ENCODE results near the gene ENPP6.

ENPP6 gene

DNA sequence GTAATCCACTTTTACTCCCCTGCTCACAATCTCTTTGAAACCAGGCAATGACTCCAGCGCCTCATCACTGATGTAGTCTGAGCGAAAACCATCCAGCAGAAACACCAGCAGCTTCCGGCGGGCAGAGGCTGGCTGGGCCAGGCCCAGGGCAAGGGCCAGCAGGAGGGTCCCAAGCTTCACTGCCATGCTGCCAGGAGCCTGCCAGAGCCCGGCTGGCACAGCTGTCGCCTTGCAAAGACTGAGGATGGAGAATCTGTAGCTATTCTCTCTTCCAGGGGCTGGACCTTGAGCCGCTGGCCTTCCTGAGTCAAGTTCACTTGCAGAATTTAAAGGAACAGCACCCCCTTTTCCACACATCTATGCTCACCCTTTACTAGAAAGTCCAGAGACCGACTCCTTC is at the start of gene ENPP6:
Gene ENPP6 (minus strand): TSS at position 240 of the 400 bp plus-strand sequence. CDS start 54 bp downstream, at position 186.
- no peaks in the 10 kb centered on the region for H3F3A ChIP-seq (ENCODE audit: insufficient read depth, low read length)
- TF ChIP-seq CTCF (IDR thresholded peaks at IDR 0.05; ENCODE audit: low read length) (no peak), EZH2 (optimal IDR thresholded peaks at IDR 0.05; ENCODE audit: low read depth, low read length) (no peak), EZH2phosphoT487 (IDR thresholded peaks at IDR 0.05; ENCODE audit: low read length) (no peak)
- no peak within 1 kb of the TSS for H3K4me2 ChIP-seq (ENCODE audit: low read depth, low read length)
- no peak within 1 kb of the TSS for H3K27ac ChIP-seq (ENCODE audit: low read length)
- no peaks in the 10 kb centered on the region for H3K9me3 ChIP-seq (replicated peaks; ENCODE audit: insufficient read depth, low read length)
- H3K27me3 ChIP-seq (replicated peaks; ENCODE audit: insufficient read depth, low read length): no peaks in the 10 kb centered on the region
- H3K9me2 ChIP-seq (replicated peaks; ENCODE audit: insufficient read depth, low read length): no peaks in the 10 kb centered on the region
- H3K4me3 ChIP-seq (ENCODE audit: low read length): no peak within 1 kb of the TSS
- DNase-seq: no peak
- no peak within 1 kb of the TSS for H3K9ac ChIP-seq (ENCODE audit: low read length)
- H2AFZ ChIP-seq (ENCODE audit: low read length): no peak within 1 kb of the TSS
- H4K20me1 ChIP-seq (ENCODE audit: insufficient read depth, low read length): no peaks in the 10 kb centered on the region
- no peaks in the 10 kb centered on the region for H3K36me3 ChIP-seq (replicated peaks; ENCODE audit: insufficient read depth, low read length)
- H3K4me1 ChIP-seq (ENCODE audit: low read length): no peaks in the 10 kb centered on the region
- H3K79me2 ChIP-seq (ENCODE audit: low read length): no peaks in the 10 kb centered on the region

DNA sequence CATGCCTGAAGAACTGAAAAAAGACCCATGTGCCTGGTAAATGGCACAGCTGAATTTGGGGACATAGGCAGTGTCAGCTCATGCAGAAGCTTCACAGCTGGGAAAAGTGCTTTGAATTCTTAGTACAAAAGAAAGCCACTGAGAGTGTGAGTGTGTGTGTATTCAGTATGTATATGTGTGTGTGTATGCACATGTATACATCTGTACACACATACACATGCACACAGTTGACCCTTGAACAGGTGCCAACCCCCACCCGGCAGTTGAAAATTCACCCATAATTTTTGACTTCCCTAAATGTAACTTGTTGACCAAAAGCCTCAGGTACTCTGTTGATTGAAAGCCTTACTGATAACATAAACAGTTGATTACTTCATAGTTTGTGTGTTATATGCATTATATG is 49.5 kb upstream of the ENPP6 start:
- H3K9me3 ChIP-seq (replicated peaks; ENCODE audit: insufficient read depth, low read length): no peaks in the 10 kb centered on the region
- H2AFZ ChIP-seq (ENCODE audit: low read length): 0 out of 2 replicates have a peak overlapping the region, but pooled peaks have one; percentile 25
- H3K4me3 ChIP-seq (ENCODE audit: low read length): peak overlapping the region; percentile 62
- no peaks in the 10 kb centered on the region for H3K27me3 ChIP-seq (replicated peaks; ENCODE audit: insufficient read depth, low read length)
- peak; percentile 53 for DNase-seq
- TF ChIP-seq EZH2phosphoT487 (IDR thresholded peaks at IDR 0.05; ENCODE audit: low read length) (no peak), EZH2 (optimal IDR thresholded peaks at IDR 0.05; ENCODE audit: low read depth, low read length) (no peak), CTCF (IDR thresholded peaks at IDR 0.05; ENCODE audit: low read length) (no peak)
- peak overlapping the region; percentile 72 for H3K9ac ChIP-seq (ENCODE audit: low read length)
- peak overlapping the region; percentile 94 for H3K4me2 ChIP-seq (ENCODE audit: low read depth, low read length)
- peaks cover 47% of the 10 kb centered on the region for H3K4me1 ChIP-seq (ENCODE audit: low read length)
- no peaks in the 10 kb centered on the region for H3K36me3 ChIP-seq (replicated peaks; ENCODE audit: insufficient read depth, low read length)
- peaks cover 25% of the 10 kb centered on the region for H3K79me2 ChIP-seq (ENCODE audit: low read length)
- H3K9me2 ChIP-seq (replicated peaks; ENCODE audit: insufficient read depth, low read length): no peaks in the 10 kb centered on the region
- H3F3A ChIP-seq (ENCODE audit: insufficient read depth, low read length): peaks cover 53% of the 10 kb centered on the region
- H3K27ac ChIP-seq (ENCODE audit: low read length): peak overlapping the region; percentile 97
- no peaks in the 10 kb centered on the region for H4K20me1 ChIP-seq (ENCODE audit: insufficient read depth, low read length)

DNA sequence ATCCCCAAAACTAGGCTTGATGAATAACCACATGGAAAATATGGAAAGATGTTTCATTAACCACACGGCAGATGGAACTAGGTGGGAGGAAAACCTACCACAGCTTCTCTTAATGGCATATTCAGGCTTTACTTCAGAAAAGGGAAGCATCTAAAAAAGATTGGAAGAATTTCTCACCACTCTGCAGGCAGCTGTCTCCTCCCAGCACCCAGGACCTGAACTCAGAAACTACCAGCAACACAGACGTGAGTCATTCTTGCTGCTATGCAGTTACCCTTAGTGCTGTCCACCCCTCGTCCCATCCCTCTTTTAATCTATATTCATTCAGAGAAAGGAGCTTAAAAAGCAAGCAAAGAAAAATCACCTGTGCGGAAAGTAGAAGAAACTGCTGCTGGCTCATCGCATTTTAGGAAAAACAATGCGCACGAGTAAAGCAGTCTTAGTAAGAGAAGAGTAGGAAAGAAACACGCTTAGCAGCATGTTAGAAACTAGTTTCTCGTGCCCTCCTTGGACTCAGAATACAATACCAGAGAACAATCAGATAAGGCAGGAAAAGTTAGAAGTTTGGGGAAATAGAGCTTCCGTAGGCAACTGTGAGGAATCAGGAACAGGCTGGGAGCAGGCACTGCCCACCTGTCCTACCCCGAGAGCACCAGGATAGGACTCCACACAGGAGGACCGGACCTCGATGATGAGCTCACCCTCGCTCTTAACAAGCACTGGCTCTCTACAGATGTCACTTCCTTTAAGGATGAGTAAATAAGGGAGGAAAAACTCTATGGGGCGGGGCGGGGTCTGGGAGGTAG is 48.1 kb upstream of the ENPP6 start:
- Histone ChIP-seq H3K79me2 (ENCODE audit: low read length) (peaks cover 25% of the 10 kb centered on the region), H3K4me1 (ENCODE audit: low read length) (peaks cover 47% of the 10 kb centered on the region), H3K27ac (ENCODE audit: low read length) (peak overlapping the region; percentile 97), H2AFZ (ENCODE audit: low read length) (no peak overlapping the region), H3F3A (ENCODE audit: insufficient read depth, low read length) (peaks cover 53% of the 10 kb centered on the region), H3K36me3 (replicated peaks; ENCODE audit: insufficient read depth, low read length) (no peaks in the 10 kb centered on the region), H4K20me1 (ENCODE audit: insufficient read depth, low read length) (no peaks in the 10 kb centered on the region), H3K9me3 (replicated peaks; ENCODE audit: insufficient read depth, low read length) (no peaks in the 10 kb centered on the region), H3K27me3 (replicated peaks; ENCODE audit: insufficient read depth, low read length) (no peaks in the 10 kb centered on the region), H3K4me3 (ENCODE audit: low read length) (peak overlapping the region; percentile 72), H3K9me2 (replicated peaks; ENCODE audit: insufficient read depth, low read length) (no peaks in the 10 kb centered on the region), H3K4me2 (ENCODE audit: low read depth, low read length) (peak overlapping the region; percentile 94), H3K9ac (ENCODE audit: low read length) (peak overlapping the region; percentile 90)
- DNase-seq: peak; percentile 86
- no peak for TF ChIP-seq EZH2phosphoT487 (IDR thresholded peaks at IDR 0.05; ENCODE audit: low read length)
- no peak for TF ChIP-seq EZH2 (optimal IDR thresholded peaks at IDR 0.05; ENCODE audit: low read depth, low read length)
- TF ChIP-seq CTCF (IDR thresholded peaks at IDR 0.05; ENCODE audit: low read length): no peak
